GM21786 (cell line): Measurements from ENCODE around the gene CEP170.
A peak's percentile ranks its signal among the peaks of the same experiment; 100 is the strongest.

ENCODE experiments used
- ATAC-seq: cut with Tn5 transposase; IDR thresholded peaks from one replicate; pipeline ENCODE4 v1.9.1; 2021; ENCODE audit not compliant: unreplicated experiment

Gene CEP170

GRCh38 chr1:243268751-243269460 is 13.8 kb upstream of the CEP170 start:
- ATAC-seq, result no peak

DNA sequence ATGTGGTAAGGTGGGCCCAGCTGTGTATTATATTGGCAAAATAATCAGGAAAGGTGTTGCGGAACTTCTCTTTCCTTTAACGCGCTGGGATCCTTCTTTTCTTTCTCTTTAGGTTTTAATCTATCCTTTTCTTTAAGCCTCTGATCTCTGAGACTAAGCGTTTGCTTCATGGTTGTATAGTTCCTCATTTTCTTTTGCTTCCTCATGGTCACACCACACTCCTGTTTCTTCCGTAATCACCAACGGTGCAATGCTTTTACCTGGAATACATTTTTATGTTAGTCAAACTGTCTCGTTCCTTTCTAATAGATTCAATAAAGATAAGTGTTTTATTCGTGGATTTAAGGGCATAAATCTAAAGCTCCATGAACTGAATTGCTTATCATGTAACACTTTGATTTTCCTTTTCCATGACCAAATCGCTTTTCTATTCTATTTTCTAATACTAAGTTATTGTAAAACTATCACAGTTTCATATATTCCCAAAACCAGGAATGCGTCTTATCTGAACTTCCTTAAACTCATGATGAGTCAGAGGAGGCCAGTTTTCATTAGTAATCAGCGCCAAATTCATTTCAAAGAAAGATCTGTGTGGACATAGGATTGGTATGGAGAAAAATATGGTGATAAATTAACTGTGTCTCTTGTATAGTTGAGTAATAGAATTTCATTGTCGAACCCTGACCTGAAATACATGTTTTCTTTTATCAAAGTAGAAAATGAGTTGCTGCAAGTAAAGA is 13.0 kb upstream of the CEP170 start:
- no peak for ATAC-seq

- ATAC-seq, result no peak
These were observed 12.4 kb upstream of the CEP170 start for GRCh38 chr1:243267471-243267880.

- no peak for ATAC-seq
These were observed 11.2 kb upstream of the CEP170 start for GRCh38 chr1:243266231-243266630.

DNA sequence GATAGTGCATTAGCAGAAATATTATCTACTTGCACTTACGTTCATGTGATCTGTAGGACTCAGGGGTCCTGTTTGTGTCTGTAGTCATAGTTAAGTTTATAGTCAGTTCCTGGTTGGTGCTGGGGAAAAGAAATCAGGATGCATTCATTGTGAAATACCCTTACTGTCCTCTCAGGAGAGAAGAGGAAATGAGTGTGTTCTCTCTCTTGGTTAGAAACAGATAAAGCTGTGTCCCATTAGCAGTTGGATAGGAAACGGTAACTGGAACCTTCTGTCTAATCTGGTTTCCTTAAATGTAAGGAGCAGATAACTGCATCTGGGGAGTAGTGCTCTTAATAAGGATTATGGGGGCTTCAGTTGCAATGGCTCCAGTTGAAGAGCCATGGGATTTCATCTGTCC is 9.6 kb upstream of the CEP170 start:
- no peak for ATAC-seq

DNA sequence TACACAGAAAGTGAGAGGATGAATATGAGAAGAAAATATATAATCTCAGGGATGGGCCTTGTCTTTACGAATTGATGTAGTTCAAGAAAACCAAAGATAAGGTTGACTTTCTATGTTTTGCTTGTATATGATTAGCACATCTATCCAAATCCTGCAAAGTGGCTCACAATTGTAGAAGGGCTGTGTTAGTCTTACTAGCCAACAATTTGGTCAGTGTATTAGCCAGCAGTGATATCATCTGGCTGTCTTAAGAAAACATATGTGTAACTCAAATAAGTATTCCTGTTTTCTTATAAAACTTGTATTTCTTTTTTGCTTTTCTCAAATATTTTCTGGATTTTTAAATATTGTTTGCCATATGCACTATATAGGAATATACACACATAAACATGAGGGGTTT is 6.3 kb upstream of the CEP170 start:
- no peak for ATAC-seq

- no peak for ATAC-seq
These were observed 5.3 kb upstream of the CEP170 start for GRCh38 chr1:243260221-243260880.

DNA sequence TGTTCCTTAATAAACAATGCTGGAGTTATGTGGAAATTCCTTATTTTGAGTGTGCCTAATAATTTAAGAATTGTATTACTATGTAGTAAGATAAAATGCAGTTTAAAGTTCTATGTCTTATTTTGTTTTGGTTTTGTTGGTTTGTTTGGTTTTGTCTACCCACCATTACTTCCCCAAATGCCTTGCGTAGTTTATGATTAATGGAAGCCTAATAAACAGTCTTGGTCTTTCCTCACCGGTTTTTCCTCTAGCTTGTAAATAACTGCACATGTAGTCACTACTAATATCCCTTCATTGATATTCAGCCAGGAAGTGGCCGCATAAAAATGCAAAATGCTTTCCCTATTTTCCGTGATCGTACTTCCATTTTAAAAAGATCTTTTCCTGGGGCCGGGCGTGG is 3.6 kb upstream of the CEP170 start:
- ATAC-seq, result no peak

GRCh38 chr1:243257189-243257588 is 2.1 kb upstream of the CEP170 start:
- no peak for ATAC-seq

GRCh38 chr1:243256590-243256989 is 1.5 kb upstream of the CEP170 start:
- ATAC-seq, result no peak

DNA sequence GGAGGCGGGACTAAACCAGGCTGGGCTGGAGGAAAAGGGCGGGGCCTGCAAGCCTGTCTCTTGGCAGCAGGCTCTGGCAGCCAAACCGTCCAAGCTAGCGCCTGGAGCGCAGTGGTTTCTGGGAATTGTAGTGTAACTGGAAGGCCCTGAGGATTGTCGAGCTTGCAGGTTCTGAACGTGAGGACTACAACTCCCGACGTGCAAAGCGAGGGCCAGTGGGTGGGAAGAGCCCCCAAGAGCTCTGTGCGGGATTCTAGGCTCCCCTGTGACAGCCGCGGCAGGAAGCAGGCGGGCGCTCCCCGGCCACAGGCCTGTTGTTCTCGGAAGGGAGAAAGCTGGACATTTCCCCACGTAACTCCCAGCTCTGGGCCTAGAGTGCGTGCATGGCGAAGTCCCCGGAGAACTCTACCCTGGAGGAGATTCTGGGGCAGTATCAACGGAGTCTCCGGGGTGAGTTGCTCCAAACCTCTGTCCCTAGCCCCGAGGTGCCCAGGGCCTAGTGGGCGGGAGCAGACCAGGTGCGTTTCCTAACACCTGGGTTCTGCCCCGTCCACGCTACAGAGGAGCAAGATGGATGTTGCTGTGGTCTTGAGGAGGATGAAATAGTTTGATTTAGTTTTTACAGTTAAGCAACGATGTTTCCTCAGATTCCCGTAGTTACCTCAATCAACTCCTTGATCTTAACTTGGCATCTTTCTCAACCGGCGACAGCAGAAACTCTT is 871 bp upstream of the CEP170 start, which contains the start of gene SDCCAG8:
Gene SDCCAG8, plus strand, starts transcription at position 251 of the 722 bp plus-strand sequence. Its CDS starts 133 bp downstream, at position 384.
- peak; percentile 71 for ATAC-seq

DNA sequence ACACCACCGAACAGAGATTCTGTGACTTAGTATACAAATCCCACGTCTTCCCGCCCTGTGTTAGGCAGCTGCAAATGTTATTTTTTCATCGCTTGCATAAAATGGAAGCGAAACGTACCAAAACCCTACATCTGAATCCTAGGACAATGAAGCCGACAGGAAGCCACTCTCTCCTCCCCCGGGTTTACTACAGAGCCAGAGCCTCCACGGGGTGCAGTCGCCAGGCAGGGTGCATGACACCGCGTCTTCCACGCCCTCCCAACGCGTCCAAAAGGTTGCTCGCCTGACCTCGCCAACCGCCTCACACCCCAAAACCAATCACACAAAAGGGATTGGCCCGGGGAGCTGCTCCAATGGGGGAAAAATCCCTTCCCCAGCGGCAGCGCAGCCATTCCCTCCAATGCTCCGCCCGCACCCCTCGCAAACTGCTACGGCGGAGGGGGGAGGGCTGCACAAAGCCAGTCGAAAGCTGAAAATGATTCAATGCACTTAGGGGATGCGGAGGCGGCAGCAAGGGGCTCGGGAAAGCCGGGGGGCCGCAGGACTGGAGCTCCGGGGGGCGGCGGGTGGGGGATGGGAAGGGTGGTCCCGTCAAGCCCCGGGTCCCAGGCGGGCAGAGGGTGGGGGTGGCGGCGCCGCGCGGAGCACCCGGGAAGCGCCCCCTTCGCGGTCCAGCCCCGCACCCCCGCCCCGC is 701 bp downstream of the CEP170 start:
- peak; percentile 13 for ATAC-seq

DNA sequence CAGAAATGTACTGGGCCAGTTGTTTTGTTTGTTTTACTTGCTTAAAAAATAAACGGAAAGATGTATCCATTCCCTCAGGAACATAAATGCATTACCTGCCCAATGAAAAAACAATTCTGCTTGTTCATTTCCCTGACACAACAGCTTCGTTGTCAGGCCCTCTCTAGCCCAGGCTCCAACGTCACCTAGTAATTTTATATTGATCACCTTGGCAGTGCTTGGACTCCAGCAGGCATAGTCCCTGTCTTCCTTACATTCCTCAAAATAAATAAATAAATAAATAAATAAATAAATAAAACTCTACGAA is 1.2 kb downstream of the CEP170 start:
- ATAC-seq, result no peak

DNA sequence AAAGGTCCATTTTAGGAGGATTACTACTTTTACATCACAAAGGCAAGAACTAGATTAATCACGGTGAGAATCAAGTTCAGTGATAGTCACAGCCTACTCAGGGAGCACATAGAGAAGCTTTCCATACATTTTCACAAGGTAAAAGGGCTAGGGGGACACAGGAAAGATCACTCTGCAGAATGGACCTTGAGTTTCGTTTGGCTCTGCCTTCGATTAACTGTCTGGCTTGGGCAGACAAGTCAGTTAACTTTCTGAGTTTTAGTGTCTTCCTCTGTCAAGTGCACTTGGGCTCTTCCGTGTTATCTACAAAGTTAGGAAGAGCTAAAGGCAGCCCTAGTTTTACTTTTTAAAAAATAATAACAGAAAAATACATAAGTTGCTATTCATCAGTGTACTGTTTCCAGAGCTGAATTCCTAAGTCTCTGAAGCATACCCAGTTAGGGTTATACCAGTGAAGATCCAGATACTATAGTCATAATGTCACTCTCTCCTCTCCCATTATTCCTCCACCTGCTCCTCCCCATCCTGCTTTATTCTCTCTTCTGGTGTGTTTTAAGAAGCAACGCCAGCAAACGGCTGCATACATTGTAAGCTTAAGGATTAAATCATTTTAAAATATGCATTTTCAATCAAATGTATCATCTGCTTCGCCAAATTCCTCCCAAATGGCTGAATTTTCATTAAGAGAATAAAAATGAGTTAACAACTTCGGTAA is 1.7 kb downstream of the CEP170 start:
- ATAC-seq, result no peak

DNA sequence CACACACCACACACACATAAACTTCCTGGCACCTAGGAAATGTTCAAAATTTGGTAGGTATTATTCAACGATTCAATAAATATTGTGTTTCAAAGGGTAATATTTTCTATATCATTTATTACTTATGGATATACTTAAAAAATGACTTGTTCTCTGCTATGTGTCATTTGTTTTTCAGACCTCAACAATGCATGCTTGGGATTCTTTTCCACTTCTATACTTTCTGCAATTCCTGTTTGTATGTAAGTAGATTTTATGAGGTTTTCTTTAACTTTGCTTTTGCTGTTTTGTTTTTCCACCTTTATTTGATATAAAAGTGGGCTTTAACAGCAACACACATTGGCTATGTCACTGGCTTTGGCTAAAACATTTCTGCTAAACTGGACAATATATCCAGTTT is 3.5 kb downstream of the CEP170 start:
- no peak for ATAC-seq

- no peak for ATAC-seq
These were observed 5.0 kb downstream of the CEP170 start for GRCh38 chr1:243250102-243250501.

DNA sequence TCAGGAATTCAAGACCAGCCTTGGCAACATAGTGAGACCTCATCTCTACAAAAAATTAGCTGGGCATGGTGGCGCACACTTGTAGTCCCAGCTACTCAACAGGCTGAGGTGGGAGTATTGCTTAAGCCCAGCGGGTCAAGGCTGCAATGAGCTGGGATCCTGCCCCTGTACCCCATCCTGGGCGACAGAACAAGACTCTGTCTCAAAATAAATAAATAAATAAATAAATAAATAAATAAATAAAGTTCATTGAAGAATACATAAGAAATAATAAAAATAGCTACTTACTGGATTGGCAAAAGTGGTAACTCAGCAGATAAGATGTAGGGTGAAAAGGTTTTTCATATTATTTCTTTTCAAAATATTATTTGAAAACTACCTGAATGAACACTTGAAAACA is 5.9 kb downstream of the CEP170 start:
- no peak for ATAC-seq

GRCh38 chr1:243247901-243248300 is 7.2 kb downstream of the CEP170 start:
- ATAC-seq, result no peak

DNA sequence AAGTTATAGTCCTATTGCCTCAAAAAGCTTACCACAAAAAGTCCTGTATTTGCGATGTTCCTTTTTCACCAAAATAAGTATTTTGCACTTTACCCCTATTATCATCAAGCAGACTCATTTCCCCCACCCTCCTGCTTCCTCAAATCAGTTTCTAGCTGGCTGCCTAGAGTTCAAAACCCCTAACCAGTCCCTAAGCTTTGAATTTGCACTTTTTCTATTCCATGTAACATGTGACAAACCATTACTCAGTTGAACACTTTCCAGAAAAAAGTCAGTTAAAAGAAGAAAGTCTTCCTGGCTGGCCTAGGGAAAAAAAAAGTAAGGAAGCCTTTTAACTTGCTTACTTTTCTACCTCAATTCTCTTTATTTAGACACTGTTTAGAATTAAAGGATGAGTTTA is 8.2 kb downstream of the CEP170 start:
- ATAC-seq, result peak; percentile 41

DNA sequence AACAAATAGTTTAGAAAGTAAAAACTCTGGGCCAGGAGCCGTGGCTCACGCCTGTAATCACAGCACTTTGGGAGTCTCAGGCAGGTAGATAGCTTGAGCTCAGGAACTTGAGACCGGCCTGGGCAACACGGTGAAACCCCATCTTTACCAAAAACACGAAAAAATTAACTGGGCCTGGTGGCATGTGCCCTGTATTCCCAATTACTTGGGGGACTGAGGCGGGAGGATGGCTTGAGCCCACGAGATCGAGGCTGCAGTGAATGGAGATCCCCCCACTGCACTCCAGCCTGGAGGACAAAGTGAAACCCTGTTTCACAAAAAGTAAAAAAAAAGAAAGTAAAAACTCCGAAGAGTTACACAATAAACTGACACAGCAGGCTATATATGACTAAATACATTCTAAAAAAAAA is 10.6 kb downstream of the CEP170 start:
- ATAC-seq, result peak; percentile 46
